ENCODE measurements around the gene DOCK4.

Gene DOCK4

DNA sequence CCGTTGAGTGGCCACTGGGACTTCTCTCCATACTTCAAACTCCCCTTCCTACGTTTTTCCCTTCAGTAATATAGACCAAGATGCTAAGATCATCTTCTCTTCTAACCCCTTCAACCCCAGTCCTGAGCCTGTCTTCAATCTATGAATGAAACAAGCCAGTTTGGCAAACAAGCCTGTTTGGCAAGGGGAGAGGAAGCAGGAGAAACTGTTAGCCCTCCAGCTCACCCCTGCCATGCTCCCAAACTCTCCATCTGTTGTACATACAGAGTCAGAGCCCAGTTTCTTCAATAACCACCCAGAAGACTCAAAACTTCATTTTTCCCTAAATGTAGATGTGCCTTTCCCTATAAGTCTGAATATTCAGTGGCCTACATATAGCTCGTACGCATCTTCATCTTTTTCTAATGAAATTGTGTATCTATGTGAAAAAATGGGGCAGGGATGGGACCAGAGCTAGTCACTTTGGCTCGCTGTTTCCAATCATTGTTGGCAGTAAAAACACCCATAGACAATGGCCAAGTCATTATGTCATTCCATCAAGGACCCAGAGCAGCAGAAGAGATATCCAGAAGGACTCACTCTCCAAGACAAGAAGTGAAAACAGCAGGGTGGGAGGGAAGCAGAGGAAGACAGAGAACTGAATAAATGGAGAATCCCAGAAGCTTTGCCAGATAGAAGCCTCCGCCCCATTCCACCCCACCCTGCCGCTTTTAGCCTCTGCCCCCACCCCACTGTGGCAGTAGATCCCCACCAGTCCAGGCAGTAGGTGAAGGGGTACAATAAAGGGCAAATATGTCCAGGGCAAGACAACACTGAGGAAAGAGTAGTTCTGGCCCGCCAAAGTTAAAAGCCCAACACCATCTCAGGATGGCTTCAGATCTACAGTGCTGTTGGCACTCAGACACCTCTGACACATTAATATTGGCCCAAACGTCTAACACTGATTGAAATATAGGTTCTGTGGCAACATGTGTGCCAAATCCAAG lies 87.3 kb downstream of the DOCK4 start:
- TF ChIP-seq YY1 (IDR thresholded peaks at IDR 0.05; ENCODE audit: low read depth) (no peak), EP300 (IDR thresholded peaks at IDR 0.05; ENCODE audit: borderline replicate concordance) (no peak), CEBPB (IDR thresholded peaks at IDR 0.05) (no peak), TAF1 (IDR thresholded peaks at IDR 0.05; ENCODE audit: low read depth) (no peak), TCF12 (IDR thresholded peaks at IDR 0.05; ENCODE audit: low read depth) (no peak), FOXM1 (IDR thresholded peaks at IDR 0.05; ENCODE audit: borderline replicate concordance, low read depth) (no peak), TEAD4 (IDR thresholded peaks at IDR 0.05) (no peak), NFIC (IDR thresholded peaks at IDR 0.05) (no peak)
- TF ChIP-seq, protein P1, sequence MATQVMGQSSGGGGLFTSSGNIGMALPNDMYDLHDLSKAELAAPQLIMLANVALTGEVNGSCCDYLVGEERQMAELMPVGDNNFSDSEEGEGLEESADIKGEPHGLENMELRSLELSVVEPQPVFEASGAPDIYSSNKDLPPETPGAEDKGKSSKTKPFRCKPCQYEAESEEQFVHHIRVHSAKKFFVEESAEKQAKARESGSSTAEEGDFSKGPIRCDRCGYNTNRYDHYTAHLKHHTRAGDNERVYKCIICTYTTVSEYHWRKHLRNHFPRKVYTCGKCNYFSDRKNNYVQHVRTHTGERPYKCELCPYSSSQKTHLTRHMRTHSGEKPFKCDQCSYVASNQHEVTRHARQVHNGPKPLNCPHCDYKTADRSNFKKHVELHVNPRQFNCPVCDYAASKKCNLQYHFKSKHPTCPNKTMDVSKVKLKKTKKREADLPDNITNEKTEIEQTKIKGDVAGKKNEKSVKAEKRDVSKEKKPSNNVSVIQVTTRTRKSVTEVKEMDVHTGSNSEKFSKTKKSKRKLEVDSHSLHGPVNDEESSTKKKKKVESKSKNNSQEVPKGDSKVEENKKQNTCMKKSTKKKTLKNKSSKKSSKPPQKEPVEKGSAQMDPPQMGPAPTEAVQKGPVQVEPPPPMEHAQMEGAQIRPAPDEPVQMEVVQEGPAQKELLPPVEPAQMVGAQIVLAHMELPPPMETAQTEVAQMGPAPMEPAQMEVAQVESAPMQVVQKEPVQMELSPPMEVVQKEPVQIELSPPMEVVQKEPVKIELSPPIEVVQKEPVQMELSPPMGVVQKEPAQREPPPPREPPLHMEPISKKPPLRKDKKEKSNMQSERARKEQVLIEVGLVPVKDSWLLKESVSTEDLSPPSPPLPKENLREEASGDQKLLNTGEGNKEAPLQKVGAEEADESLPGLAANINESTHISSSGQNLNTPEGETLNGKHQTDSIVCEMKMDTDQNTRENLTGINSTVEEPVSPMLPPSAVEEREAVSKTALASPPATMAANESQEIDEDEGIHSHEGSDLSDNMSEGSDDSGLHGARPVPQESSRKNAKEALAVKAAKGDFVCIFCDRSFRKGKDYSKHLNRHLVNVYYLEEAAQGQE (IDR thresholded peaks at IDR 0.05; ENCODE audit: low read depth), result no peak
- TF ChIP-seq, protein P2, sequence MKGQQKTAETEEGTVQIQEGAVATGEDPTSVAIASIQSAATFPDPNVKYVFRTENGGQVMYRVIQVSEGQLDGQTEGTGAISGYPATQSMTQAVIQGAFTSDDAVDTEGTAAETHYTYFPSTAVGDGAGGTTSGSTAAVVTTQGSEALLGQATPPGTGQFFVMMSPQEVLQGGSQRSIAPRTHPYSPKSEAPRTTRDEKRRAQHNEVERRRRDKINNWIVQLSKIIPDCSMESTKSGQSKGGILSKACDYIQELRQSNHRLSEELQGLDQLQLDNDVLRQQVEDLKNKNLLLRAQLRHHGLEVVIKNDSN (IDR thresholded peaks at IDR 0.05), result no peak
- TF ChIP-seq, protein P3, sequence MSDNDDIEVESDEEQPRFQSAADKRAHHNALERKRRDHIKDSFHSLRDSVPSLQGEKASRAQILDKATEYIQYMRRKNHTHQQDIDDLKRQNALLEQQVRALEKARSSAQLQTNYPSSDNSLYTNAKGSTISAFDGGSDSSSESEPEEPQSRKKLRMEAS (IDR thresholded peaks at IDR 0.05), result no peak

DNA sequence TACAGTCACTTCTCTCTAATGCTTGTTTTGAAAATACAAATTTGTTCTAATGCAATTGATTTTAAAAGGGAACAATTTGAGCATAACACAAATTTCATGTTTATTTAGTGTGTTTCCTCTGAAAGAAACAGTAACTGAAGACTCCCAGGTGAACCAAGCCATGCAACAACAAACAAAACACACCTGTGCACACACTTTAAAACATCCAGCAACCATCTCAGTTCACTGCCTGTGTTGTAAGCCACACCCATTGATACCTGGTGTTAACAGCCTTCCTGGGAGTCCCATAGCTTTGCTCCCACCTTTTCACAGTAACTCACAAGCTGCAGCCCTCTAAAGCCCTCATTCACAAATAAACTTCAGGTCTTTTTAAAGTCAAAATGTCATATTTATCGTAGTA lies 89.3 kb downstream of the DOCK4 start:
- no peak for TF ChIP-seq CREB1 (IDR thresholded peaks at IDR 0.05; ENCODE audit: low read depth)
- no peak for TF ChIP-seq TCF12 (IDR thresholded peaks at IDR 0.05; ENCODE audit: low read depth)
- TF ChIP-seq FOXM1 (IDR thresholded peaks at IDR 0.05; ENCODE audit: borderline replicate concordance, low read depth), result no peak
- no peak for TF ChIP-seq EGR1 (IDR thresholded peaks at IDR 0.05)
- TF ChIP-seq TEAD4 (IDR thresholded peaks at IDR 0.05), result no peak
- no peak for TF ChIP-seq EP300 (IDR thresholded peaks at IDR 0.05; ENCODE audit: borderline replicate concordance)
- no peak for TF ChIP-seq CEBPB (IDR thresholded peaks at IDR 0.05)
- no peak for TF ChIP-seq YY1 (IDR thresholded peaks at IDR 0.05; ENCODE audit: low read depth)
- TF ChIP-seq, protein P3 (IDR thresholded peaks at IDR 0.05), result no peak
- TF ChIP-seq, protein P2 (IDR thresholded peaks at IDR 0.05), result no peak
- TF ChIP-seq TAF1 (IDR thresholded peaks at IDR 0.05; ENCODE audit: low read depth), result no peak

DNA sequence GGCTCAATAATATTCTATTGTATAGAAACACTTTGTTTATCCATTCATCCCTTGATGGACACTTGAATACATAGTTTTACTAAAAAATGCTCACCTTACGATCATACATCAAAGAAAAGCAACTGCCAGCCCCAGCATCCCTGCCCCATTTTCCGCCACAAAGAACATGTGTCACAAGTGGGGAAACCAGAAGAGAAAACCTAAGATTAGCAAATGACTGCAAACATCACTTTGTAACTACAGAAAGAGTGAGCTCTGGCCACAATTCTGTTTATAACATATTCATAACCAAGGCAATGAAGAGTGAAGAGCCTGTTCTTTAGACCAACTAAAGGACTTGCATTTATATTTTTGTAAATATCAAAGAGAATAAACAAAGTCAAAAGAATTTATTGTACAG lies 89.8 kb downstream of the DOCK4 start:
- TF ChIP-seq ZBTB7A (IDR thresholded peaks at IDR 0.05; ENCODE audit: low read depth) (no peak), NFIC (IDR thresholded peaks at IDR 0.05) (no peak), CEBPB (IDR thresholded peaks at IDR 0.05) (no peak), TCF12 (IDR thresholded peaks at IDR 0.05; ENCODE audit: low read depth) (no peak), TEAD4 (IDR thresholded peaks at IDR 0.05) (no peak), RAD21 (IDR thresholded peaks at IDR 0.05; ENCODE audit: low read depth) (no peak), CREB1 (IDR thresholded peaks at IDR 0.05; ENCODE audit: low read depth) (no peak), FOXM1 (IDR thresholded peaks at IDR 0.05; ENCODE audit: borderline replicate concordance, low read depth) (no peak), TAF1 (IDR thresholded peaks at IDR 0.05; ENCODE audit: low read depth) (no peak), EP300 (IDR thresholded peaks at IDR 0.05; ENCODE audit: borderline replicate concordance) (no peak)

DNA sequence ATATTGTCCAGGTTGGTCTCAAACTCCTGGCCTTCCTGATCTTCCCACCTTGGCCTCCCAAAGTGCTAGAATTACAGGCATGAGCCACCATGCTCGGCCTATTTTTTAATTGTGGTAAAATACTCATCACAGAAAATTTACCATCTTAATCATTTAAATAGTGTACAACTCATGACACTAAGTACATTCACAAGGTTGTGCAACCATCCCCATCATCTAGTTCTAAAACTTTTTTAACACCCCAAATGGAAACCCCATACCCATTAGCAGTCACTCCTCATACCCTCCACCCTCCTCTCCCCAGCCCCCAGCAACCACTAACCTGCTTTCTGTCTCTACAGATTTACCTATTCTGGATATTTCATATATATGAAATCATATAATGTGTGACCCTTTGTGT lies 90.3 kb downstream of the DOCK4 start:
- TF ChIP-seq EP300 (IDR thresholded peaks at IDR 0.05; ENCODE audit: borderline replicate concordance) (no peak), YY1 (IDR thresholded peaks at IDR 0.05; ENCODE audit: low read depth) (no peak), TCF12 (IDR thresholded peaks at IDR 0.05; ENCODE audit: low read depth) (no peak), ZBTB7A (IDR thresholded peaks at IDR 0.05; ENCODE audit: low read depth) (no peak), NFIC (IDR thresholded peaks at IDR 0.05) (no peak), EGR1 (IDR thresholded peaks at IDR 0.05) (no peak), CEBPB (IDR thresholded peaks at IDR 0.05) (no peak), RAD21 (IDR thresholded peaks at IDR 0.05; ENCODE audit: low read depth) (no peak), TAF1 (IDR thresholded peaks at IDR 0.05; ENCODE audit: low read depth) (no peak), TEAD4 (IDR thresholded peaks at IDR 0.05) (no peak), FOXM1 (IDR thresholded peaks at IDR 0.05; ENCODE audit: borderline replicate concordance, low read depth) (no peak), CREB1 (IDR thresholded peaks at IDR 0.05; ENCODE audit: low read depth) (no peak)
- TF ChIP-seq, protein P3 (IDR thresholded peaks at IDR 0.05), result no peak
- TF ChIP-seq, protein P1 (IDR thresholded peaks at IDR 0.05; ENCODE audit: low read depth), result no peak
- TF ChIP-seq, protein P2 (IDR thresholded peaks at IDR 0.05), result no peak
